Psoas muscle (tissue), 8 donors: ENCODE measurements around the gene KRT9. TPM values are rescaled to one million over a fixed set of nuclear protein-coding genes. Genes with fewer than 3 reads are reported as not detected.

Source experiments
- ATAC-seq, 4 donors: fragments of 200-7000 bp; cut with Tn5 transposase; one replicate each; pipeline ENCODE4 v1.9.1; 2020; ENCODE audit warnings: moderate library complexity in 3 of 4, mild to moderate bottlenecking in 2 of 4
- DNase-seq, 2 donors: peaks; one replicate each; pipeline ENCODE4 v3.0.0-alpha.2; 2020
- H3K27ac ChIP-seq: fragments of 200-600 bp; one replicate; pipeline ENCODE4 v1.8.0; 2022
- H3K27me3 ChIP-seq, 3 donors: fragments of 200-600 bp in 1 of 3; one replicate each; pipeline versions ENCODE4 v1.6.1 to v1.8.0; 2013 to 2022; ENCODE audit warnings: low read length in 2 of 3, mild to moderate bottlenecking in 2 of 3, moderate library complexity in 1 of 3; ENCODE audit not compliant: insufficient read depth in 3 of 3
- H3K36me3 ChIP-seq, 2 donors: fragments of 200-600 bp in 1 of 2; one replicate each; pipeline versions ENCODE4 v1.6.1 to v1.8.0; 2013 to 2022; ENCODE audit warnings: low read depth in 1 of 2, mild to moderate bottlenecking in 1 of 2, moderate library complexity in 1 of 2; ENCODE audit not compliant: insufficient read depth in 1 of 2
- H3K4me1 ChIP-seq: fragments of 200-600 bp; one replicate; pipeline ENCODE4 v1.8.0; 2022
- H3K4me3 ChIP-seq: fragments of 200-600 bp; one replicate; pipeline ENCODE4 v1.8.0; 2022; ENCODE audit warnings: mild to moderate bottlenecking
- H3K9me3 ChIP-seq: fragments of 200-600 bp; one replicate; pipeline ENCODE4 v1.8.0; 2022
- CTCF ChIP-seq: fragments of 200-600 bp; IDR thresholded peaks from one replicate; pipeline ENCODE4 v1.8.0; 2022; ENCODE audit warnings: antibody characterized with exemption
- WGBS, 3 donors: extraction: QIAGEN DNeasy Blood & Tissue Kit; methylation state at CpG; one replicate each; pipeline versions ENCODE4 v1.1.6 to v1.1.7; 2013; 5-methylcytosine and 5-hydroxymethylcytosine counted together
- intact Hi-C, 2 donors: fragments of 100-400 bp; cut with DNase I; formaldehyde crosslinking; loops; one replicate each; pipeline versions ENCODE4 v1.11.0 to v1.14.2; 2022
- polyA plus RNA-seq, 3 donors: library from polyadenylated mRNA; stranded (reverse); fragments of 200-250 nt; gene quantifications; one replicate each; pipeline ENCODE4 v1.2.3, GENCODE V29; 2013
- total RNA-seq, 4 donors: library from RNA; stranded (reverse); fragmentation: NEBNext Ultra II Directional in 2 of 4; extraction: Animal tissue kit (Norgen Biotek cat#: 25700) in 2 of 4; gene quantifications; one replicate each; pipeline versions ENCODE4 v1.2.1 to v1.2.4, GENCODE V29; 2021 to 2023
- donor health status: healthy with polysubstance abuse.
- donor health status: DM: no; HTN: no; CAD: no; lungs with moderate emphysema.
- donor health status: Bipolar disorder and iron deficiency.
- donor health status: healthy.
- donor health status: DM: yes; HTN: yes; CAD: no.
- donor health status: DM: no; HTN: no; CAD: no.
- donor health status: DM: no; HTN: no; CAD: no.
- donor health status: DM: yes; HTN: yes; CAD: no.

Gene KRT9
- total and polyA plus RNA-seq, 7 donors = 0.01 TPM; not detected in 6

DNA sequence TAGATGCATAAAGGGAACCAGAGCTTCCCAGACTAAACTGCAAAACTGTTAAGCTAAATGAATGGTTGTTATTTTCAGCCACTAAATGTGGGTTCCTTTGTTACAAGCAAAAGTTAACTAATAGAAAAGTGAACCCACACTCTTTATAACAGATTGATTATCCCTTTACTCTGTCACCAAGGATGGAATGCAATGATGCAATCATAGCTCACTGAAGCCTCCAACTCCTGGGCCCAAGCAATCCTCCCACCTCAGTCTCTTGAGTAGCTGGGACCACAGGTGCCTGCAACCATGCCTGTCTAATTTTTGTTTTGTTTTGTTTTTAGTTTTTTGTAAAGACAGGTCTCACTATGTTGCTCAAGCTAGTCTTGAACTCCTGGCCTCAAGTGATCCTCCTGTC, 6.5 kb downstream of the KRT9 start:
- no peak overlapping the region for H3K27ac ChIP-seq
- H3K4me1 ChIP-seq = peaks cover 11% of the 10 kb centered on the region
- no peak for ATAC-seq
- no peaks in the 10 kb centered on the region for H3K27me3 ChIP-seq
- H3K4me3 ChIP-seq = no peak overlapping the region
- DNase-seq = no peak
- no peak for TF ChIP-seq CTCF
- intact Hi-C loops = no loop called here
- H3K36me3 ChIP-seq = no peaks in the 10 kb centered on the region
- H3K9me3 ChIP-seq = no peaks in the 10 kb centered on the region

GRCh38 chr17:41563607-41564170, 8.2 kb downstream of the KRT9 start:
- H3K36me3 ChIP-seq = no peaks in the 10 kb centered on the region
- DNase-seq (no peak), ATAC-seq (peak in 3 of 4 donors; percentile 37 to 64 (median 53))
- peaks cover 11% of the 10 kb centered on the region for H3K4me1 ChIP-seq
- H3K27me3 ChIP-seq = no peaks in the 10 kb centered on the region
- H3K27ac ChIP-seq = no peak overlapping the region
- H3K4me3 ChIP-seq = no peak overlapping the region
- WGBS, 3 donors = 6 to 18% (median 10%) methylated on average over 3 of the region's 3 CpGs
- no peak for TF ChIP-seq CTCF
- H3K9me3 ChIP-seq = no peaks in the 10 kb centered on the region
- intact Hi-C loops = no loop called here

DNA sequence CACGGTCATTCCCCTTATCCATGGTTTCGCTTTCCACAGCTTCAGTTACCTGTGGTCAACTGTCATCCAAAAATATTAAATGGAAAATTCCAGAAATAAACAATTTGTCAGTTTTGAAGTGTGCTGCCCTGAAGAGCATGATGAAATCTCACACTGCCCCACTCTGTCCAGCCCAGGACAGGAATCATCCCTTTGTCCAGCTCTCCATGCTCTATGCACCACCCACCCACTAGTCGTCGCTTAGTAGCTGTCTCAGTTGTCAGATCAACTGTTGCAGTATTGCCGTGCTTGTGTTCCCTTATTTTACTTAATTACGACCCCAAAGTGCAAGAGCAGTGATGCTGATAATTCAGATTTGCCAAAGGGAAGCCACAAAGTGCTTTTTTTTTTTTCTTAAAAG, 10.3 kb downstream of the KRT9 start:
- Histone ChIP-seq H3K4me1 (peaks cover 11% of the 10 kb centered on the region), H3K27me3 (peaks cover 0 to 6% (median 0%) of the 10 kb centered on the region in 3 donors), H3K36me3 (no peaks in the 10 kb centered on the region), H3K27ac (no peak overlapping the region), H3K9me3 (no peaks in the 10 kb centered on the region), H3K4me3 (no peak overlapping the region)
- no peak for DNase-seq
- TF ChIP-seq CTCF = no peak
- ATAC-seq = no peak
- intact Hi-C loops = no loop called here
- 62 to 78% (median 65%) methylated on average over 6 of the region's 6 CpGs for WGBS, 3 donors

- Histone ChIP-seq H3K27ac (no peak overlapping the region), H3K4me3 (no peak overlapping the region), H3K4me1 (peaks cover 11% of the 10 kb centered on the region), H3K27me3 (peaks cover 0 to 9% (median 0%) of the 10 kb centered on the region in 3 donors), H3K36me3 (no peaks in the 10 kb centered on the region), H3K9me3 (no peaks in the 10 kb centered on the region)
- TF ChIP-seq CTCF = no peak
- intact Hi-C loops = loop anchor here in 1 of 2 donors (10.0 kb wide), 1 partner anchor 655 kb away; no protein-coding TSS in a partner anchor
- ATAC-seq (no peak), DNase-seq (no peak)
- 94 to 96% (median 95%) methylated on average over 2 of the region's 2 CpGs for WGBS, 3 donors
Measured at GRCh38 chr17:41559548-41559947, 12.3 kb downstream of the KRT9 start.

DNA sequence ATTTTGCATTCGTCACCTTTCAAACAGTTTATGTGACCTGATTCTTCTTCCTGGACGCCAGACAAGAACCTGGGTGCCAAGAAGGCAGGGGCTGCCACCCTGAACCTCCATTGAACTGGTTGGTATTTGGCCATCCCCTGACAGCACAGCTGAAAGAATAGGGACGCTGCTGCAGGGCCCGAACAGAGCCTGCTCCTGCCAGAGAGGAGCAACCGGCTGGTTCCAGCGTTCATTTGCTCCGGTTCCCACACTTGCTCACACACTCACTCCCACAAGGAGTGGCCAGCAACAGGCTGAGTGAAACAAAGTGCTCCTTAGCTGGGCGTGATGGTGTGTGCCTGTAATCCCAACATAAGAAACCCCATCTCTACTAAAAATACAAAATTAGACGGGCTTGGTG, 14.9 kb downstream of the KRT9 start:
- H3K36me3 ChIP-seq = no peaks in the 10 kb centered on the region
- intact Hi-C loops = loop anchor here in 1 of 2 donors (10.0 kb wide), 1 partner anchor 652 kb away; no protein-coding TSS in a partner anchor
- no peaks in the 10 kb centered on the region for H3K4me1 ChIP-seq
- no peak overlapping the region for H3K27ac ChIP-seq
- no peaks in the 10 kb centered on the region for H3K9me3 ChIP-seq
- DNase-seq (no peak), ATAC-seq (no peak)
- no peak overlapping the region for H3K4me3 ChIP-seq
- TF ChIP-seq CTCF = no peak
- H3K27me3 ChIP-seq = peaks cover 0 to 9% (median 2%) of the 10 kb centered on the region in 3 donors
- WGBS, 3 donors = 36 to 62% (median 45%) methylated on average over 9 of the region's 9 CpGs
